ENCODE data around the gene OTUB1.

DNA sequence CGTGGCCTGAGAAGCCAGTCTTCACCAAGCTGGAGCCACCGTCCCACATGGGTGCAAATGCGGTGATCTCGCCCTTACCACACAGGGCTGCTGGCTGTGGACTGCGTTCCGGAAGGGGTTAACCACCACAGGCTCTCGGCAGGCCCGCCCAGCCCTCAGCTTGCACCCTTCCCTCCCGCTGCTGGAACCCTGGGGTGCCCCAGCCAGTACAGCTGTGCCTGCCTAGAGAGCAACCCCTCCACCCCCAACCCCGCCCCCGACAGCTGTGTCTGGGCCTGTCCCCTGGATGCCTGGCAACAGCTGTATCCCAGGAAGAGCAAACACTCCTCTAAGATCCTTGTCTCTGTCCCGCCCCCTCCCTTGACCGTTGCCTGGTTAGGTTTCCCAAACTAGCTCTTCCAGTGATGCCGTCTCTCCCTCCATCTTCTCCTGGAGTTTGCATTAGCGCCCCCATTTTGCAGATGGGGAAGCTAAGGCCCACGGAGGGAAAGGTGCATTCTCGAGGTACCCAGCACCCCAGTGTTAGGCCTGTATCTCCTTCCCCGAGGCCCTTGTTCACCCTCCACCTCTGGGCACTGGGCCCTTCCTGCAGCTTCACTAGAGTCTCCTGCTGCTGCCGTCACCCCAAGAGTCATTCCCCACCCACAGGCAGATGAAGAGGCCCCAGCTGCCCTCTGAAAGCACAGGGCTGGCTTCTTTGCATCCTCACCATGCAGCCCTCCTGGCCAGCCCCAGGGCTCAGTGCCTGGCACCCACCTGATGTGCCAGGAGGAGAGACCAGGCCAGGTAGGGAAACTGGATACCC lies 24.4 kb upstream of the OTUB1 start:
- TF ChIP-seq, protein P1, sequence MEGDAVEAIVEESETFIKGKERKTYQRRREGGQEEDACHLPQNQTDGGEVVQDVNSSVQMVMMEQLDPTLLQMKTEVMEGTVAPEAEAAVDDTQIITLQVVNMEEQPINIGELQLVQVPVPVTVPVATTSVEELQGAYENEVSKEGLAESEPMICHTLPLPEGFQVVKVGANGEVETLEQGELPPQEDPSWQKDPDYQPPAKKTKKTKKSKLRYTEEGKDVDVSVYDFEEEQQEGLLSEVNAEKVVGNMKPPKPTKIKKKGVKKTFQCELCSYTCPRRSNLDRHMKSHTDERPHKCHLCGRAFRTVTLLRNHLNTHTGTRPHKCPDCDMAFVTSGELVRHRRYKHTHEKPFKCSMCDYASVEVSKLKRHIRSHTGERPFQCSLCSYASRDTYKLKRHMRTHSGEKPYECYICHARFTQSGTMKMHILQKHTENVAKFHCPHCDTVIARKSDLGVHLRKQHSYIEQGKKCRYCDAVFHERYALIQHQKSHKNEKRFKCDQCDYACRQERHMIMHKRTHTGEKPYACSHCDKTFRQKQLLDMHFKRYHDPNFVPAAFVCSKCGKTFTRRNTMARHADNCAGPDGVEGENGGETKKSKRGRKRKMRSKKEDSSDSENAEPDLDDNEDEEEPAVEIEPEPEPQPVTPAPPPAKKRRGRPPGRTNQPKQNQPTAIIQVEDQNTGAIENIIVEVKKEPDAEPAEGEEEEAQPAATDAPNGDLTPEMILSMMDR (conservative IDR thresholded peaks at IDR 0.05): no peak
- no peak for TF ChIP-seq EZH2 (IDR thresholded peaks at IDR 0.05; ENCODE audit: low read depth)
